ENCODE measurements around the gene JAKMIP2. TPM values are rescaled to one million over a fixed set of nuclear protein-coding genes. Genes with fewer than 3 reads are reported as not detected.

JAKMIP2 gene
- total and polyA plus RNA-seq, 2 experiments from 2014 or later: 0.23 TPM; not detected in 1

GRCh38 chr5:147645197-147645596 is 137.3 kb downstream of the JAKMIP2 start:
- 63 to 67% methylated on average over 11 of the region's 11 CpGs for WGBS, 2 experiments (ENCODE audit: low coverage in 1 of 2, low lambda C conversion rate in 2 of 2, missing lambda C conversion rate in 2 of 2)
- Histone ChIP-seq H2AFZ (no peak overlapping the region), H3F3A (ENCODE audit: insufficient read depth) (no peaks in the 10 kb centered on the region), H3K4me2 (ENCODE audit: unreplicated experiment) (no peak overlapping the region), H4K20me1 (ENCODE audit: insufficient read depth) (no peaks in the 10 kb centered on the region), H3K9me2 (ENCODE audit: insufficient read depth) (no peaks in the 10 kb centered on the region), H3K4me1 (ENCODE audit: insufficient read depth) (no peaks in the 10 kb centered on the region), H3K36me3 (ENCODE audit: low read depth) (no peaks in the 10 kb centered on the region), H3K27ac (no peak overlapping the region), H3K9ac (no peak overlapping the region), H3K4me3 (no peak overlapping the region), H3K9me3 (ENCODE audit: low read depth) (no peaks in the 10 kb centered on the region), H3K27me3 (replicated peaks; ENCODE audit: insufficient read depth) (peaks cover 10% of the 10 kb centered on the region; the same call in 1 of the 2 replicates), H3K79me2 (ENCODE audit: insufficient read depth) (no peaks in the 10 kb centered on the region)
- TF ChIP-seq EZH2 (IDR thresholded peaks at IDR 0.05; ENCODE audit: insufficient read depth, poor library complexity, severe bottlenecking) (no peak), EZH2phosphoT487 (IDR thresholded peaks at IDR 0.05; ENCODE audit: insufficient read depth, low read depth) (no peak)
- no peak for DNase-seq
- in situ Hi-C loops (cut with MboI): loop anchor here (10.0 kb wide), 1 partner anchor 160 kb away; no protein-coding TSS in a partner anchor

GRCh38 chr5:147644460-147644859 is 138.1 kb downstream of the JAKMIP2 start:
- H3K9me2 ChIP-seq (ENCODE audit: insufficient read depth): no peaks in the 10 kb centered on the region
- 38 to 39% methylated on average over 1 of the region's 1 CpG for WGBS, 2 experiments (ENCODE audit: low coverage in 1 of 2, low lambda C conversion rate in 2 of 2, missing lambda C conversion rate in 2 of 2)
- no peak for TF ChIP-seq EZH2phosphoT487 (IDR thresholded peaks at IDR 0.05; ENCODE audit: insufficient read depth, low read depth)
- TF ChIP-seq EZH2 (IDR thresholded peaks at IDR 0.05; ENCODE audit: insufficient read depth, poor library complexity, severe bottlenecking): no peak
- H3K79me2 ChIP-seq (ENCODE audit: insufficient read depth): no peaks in the 10 kb centered on the region
- H3K9ac ChIP-seq: no peak overlapping the region
- no peaks in the 10 kb centered on the region for H3F3A ChIP-seq (ENCODE audit: insufficient read depth)
- no peaks in the 10 kb centered on the region for H3K9me3 ChIP-seq (ENCODE audit: low read depth)
- no peaks in the 10 kb centered on the region for H3K4me1 ChIP-seq (ENCODE audit: insufficient read depth)
- no peaks in the 10 kb centered on the region for H3K36me3 ChIP-seq (ENCODE audit: low read depth)
- H4K20me1 ChIP-seq (ENCODE audit: insufficient read depth): no peaks in the 10 kb centered on the region
- no peak overlapping the region for H3K4me2 ChIP-seq (ENCODE audit: unreplicated experiment)
- no peak overlapping the region for H3K27ac ChIP-seq
- in situ Hi-C loops (cut with MboI): loop anchor here (10.0 kb wide), 1 partner anchor 160 kb away; no protein-coding TSS in a partner anchor
- no peak overlapping the region for H3K4me3 ChIP-seq
- H2AFZ ChIP-seq: no peak overlapping the region
- DNase-seq: no peak
- H3K27me3 ChIP-seq (replicated peaks; ENCODE audit: insufficient read depth): peaks cover 10% of the 10 kb centered on the region; the same call in 1 of the 2 replicates

- in situ Hi-C loops (cut with MboI): loop anchor here (10.0 kb wide), 1 partner anchor 162 kb away; no protein-coding TSS in a partner anchor
- Histone ChIP-seq H3K9me3 (ENCODE audit: low read depth) (no peaks in the 10 kb centered on the region), H3K4me3 (no peak overlapping the region), H3K9ac (no peak overlapping the region), H3K79me2 (ENCODE audit: insufficient read depth) (no peaks in the 10 kb centered on the region), H3K4me1 (ENCODE audit: insufficient read depth) (no peaks in the 10 kb centered on the region), H4K20me1 (ENCODE audit: insufficient read depth) (no peaks in the 10 kb centered on the region), H3K4me2 (ENCODE audit: unreplicated experiment) (no peak overlapping the region), H3K36me3 (ENCODE audit: low read depth) (no peaks in the 10 kb centered on the region), H3K9me2 (ENCODE audit: insufficient read depth) (no peaks in the 10 kb centered on the region), H3K27me3 (replicated peaks; ENCODE audit: insufficient read depth) (peaks cover 18% of the 10 kb centered on the region; the same call in 1 of the 2 replicates), H3K27ac (no peak overlapping the region), H3F3A (ENCODE audit: insufficient read depth) (no peaks in the 10 kb centered on the region), H2AFZ (no peak overlapping the region)
- WGBS, 2 experiments (ENCODE audit: low coverage in 1 of 2, low lambda C conversion rate in 2 of 2, missing lambda C conversion rate in 2 of 2): 24 to 38% methylated on average over 1 of the region's 1 CpG
- TF ChIP-seq EZH2phosphoT487 (IDR thresholded peaks at IDR 0.05; ENCODE audit: insufficient read depth, low read depth) (no peak), EZH2 (IDR thresholded peaks at IDR 0.05; ENCODE audit: insufficient read depth, poor library complexity, severe bottlenecking) (no peak)
- DNase-seq: peak; percentile 8
These were observed 139.4 kb downstream of the JAKMIP2 start for GRCh38 chr5:147643142-147643541.

- in situ Hi-C loops (cut with MboI): loop anchor here (10.0 kb wide), 1 partner anchor 162 kb away; no protein-coding TSS in a partner anchor
- no peak overlapping the region for H3K4me3 ChIP-seq
- no peak overlapping the region for H3K9ac ChIP-seq
- TF ChIP-seq EZH2phosphoT487 (IDR thresholded peaks at IDR 0.05; ENCODE audit: insufficient read depth, low read depth) (no peak), EZH2 (IDR thresholded peaks at IDR 0.05; ENCODE audit: insufficient read depth, poor library complexity, severe bottlenecking) (no peak)
- H3K9me3 ChIP-seq (ENCODE audit: low read depth): no peaks in the 10 kb centered on the region
- no peaks in the 10 kb centered on the region for H3F3A ChIP-seq (ENCODE audit: insufficient read depth)
- H3K4me2 ChIP-seq (ENCODE audit: unreplicated experiment): no peak overlapping the region
- H2AFZ ChIP-seq: no peak overlapping the region
- H3K9me2 ChIP-seq (ENCODE audit: insufficient read depth): no peaks in the 10 kb centered on the region
- peaks cover 18% of the 10 kb centered on the region; the same call in 1 of the 2 replicates for H3K27me3 ChIP-seq (replicated peaks; ENCODE audit: insufficient read depth)
- H3K27ac ChIP-seq: no peak overlapping the region
- H3K36me3 ChIP-seq (ENCODE audit: low read depth): no peaks in the 10 kb centered on the region
- H3K4me1 ChIP-seq (ENCODE audit: insufficient read depth): no peaks in the 10 kb centered on the region
- 21 to 31% methylated on average over 3 of the region's 3 CpGs for WGBS, 2 experiments (ENCODE audit: low coverage in 1 of 2, low lambda C conversion rate in 2 of 2, missing lambda C conversion rate in 2 of 2)
- no peaks in the 10 kb centered on the region for H3K79me2 ChIP-seq (ENCODE audit: insufficient read depth)
- no peak for DNase-seq
- no peaks in the 10 kb centered on the region for H4K20me1 ChIP-seq (ENCODE audit: insufficient read depth)
These were observed 139.9 kb downstream of the JAKMIP2 start for GRCh38 chr5:147642666-147643065.

Data from GM23248 (cell line).